ENCODE data around the gene CEP128.

CEP128 gene

DNA sequence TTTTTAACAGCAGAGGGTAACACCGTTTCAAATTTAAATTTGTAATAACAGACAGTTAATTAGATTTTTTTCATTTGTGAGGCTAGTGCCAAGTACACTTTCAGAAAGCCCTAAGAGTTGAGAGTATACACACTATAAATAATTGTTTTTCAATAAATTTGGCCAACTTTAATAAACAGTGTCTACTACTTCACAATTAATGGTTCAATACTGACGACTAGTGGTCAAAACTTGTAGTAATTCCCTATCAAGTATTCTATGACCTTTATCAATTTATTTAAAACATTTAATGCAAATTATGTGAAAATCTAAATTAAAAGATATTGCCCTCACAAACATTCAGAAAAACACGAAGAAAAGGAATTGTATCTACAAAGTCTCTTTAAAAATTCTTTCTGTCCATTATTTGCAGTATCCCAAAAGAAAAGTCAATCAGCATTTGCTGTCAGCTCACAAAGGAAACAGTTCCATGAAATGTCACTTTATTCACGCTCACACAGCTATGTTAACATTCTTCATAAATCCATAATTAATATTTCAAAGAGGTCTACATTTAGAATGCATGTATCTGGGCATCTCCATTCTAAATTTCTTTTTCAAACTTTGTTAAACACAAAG is 91.2 kb downstream of the CEP128 start:
- TF ChIP-seq, protein P1, sequence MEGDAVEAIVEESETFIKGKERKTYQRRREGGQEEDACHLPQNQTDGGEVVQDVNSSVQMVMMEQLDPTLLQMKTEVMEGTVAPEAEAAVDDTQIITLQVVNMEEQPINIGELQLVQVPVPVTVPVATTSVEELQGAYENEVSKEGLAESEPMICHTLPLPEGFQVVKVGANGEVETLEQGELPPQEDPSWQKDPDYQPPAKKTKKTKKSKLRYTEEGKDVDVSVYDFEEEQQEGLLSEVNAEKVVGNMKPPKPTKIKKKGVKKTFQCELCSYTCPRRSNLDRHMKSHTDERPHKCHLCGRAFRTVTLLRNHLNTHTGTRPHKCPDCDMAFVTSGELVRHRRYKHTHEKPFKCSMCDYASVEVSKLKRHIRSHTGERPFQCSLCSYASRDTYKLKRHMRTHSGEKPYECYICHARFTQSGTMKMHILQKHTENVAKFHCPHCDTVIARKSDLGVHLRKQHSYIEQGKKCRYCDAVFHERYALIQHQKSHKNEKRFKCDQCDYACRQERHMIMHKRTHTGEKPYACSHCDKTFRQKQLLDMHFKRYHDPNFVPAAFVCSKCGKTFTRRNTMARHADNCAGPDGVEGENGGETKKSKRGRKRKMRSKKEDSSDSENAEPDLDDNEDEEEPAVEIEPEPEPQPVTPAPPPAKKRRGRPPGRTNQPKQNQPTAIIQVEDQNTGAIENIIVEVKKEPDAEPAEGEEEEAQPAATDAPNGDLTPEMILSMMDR (conservative IDR thresholded peaks at IDR 0.05): peak; percentile 69
- no peak overlapping the region for H3K27ac ChIP-seq

DNA sequence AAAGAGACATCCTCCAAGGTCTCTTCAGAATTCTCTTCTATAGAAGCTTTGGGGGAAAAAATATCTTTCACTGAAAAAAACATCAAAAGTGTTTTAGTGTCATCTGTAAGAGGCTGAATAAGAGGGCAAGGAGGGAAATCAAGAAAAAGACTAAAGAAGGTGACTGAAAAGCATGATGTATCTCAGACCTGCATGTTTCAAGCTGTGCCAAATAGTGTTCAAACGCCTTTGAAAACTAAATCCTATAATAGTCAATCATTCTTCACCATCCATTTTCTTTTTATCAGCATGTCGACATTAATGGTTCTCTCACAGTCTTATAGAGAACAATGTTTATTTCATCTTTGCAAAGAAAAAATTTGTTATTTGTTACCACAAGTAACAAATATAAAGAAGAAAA is 94.5 kb downstream of the CEP128 start:
- TF ChIP-seq, protein P1 (conservative IDR thresholded peaks at IDR 0.05): no peak
- H3K27ac ChIP-seq: no peak overlapping the region

DNA sequence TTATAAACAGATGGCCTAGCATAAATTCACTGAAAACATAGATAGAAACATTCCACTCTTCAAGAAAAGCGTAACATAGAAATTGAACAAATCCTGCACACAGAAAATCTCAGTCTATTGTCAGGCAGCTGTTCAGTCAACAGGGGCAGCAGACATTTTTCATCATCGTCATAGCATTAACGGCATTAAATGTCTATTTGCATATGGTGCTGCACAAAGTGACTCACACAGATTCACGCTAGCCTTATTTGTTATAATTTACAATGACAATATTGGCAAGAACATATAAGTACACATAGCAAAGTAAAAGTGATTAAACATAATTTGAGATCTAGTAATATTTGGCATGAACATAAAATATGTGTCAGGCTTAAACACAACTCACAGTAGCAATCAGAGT is 95.7 kb downstream of the CEP128 start:
- TF ChIP-seq, protein P1 (conservative IDR thresholded peaks at IDR 0.05): no peak
- H3K27ac ChIP-seq: no peak overlapping the region

DNA sequence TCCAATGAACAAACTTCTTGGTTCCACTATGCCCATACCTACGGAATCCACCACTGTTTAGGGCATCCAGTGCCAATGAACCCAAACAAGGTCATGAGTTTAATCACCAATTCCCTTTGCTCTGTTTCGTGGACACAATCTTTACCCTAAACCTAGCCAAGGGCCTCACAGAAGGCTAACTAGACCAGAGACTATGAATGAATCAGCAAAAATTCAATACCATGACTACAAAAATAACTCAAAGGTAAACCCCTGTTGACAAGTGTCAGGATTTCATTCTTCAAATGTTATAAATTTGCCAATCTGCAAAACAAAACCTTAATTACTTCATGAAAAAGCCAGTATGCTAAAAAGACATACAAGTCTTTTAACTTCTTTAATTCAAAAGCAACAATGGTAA is 96.7 kb downstream of the CEP128 start:
- TF ChIP-seq, protein P1 (conservative IDR thresholded peaks at IDR 0.05): no peak
- no peak overlapping the region for H3K27ac ChIP-seq

DNA sequence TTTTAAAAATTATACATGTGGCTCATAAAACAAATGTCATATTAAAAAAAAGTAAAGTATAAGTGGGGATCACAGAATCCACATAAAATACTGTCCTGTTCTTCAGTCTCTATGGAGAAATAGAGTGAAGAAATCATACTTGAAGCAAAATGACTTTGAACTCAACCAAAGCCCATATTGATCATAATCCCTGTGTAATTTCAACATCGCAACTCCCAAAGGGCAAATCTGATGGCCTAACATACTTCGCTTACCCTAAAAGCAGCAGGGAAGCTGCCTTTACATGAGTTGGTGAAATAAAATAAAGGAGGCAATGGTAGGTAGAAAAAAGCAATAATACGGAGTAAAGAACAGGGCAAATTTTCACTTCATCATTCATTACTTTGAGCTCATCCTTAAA is 101.8 kb downstream of the CEP128 start:
- H3K27ac ChIP-seq: no peak overlapping the region
- TF ChIP-seq, protein P1 (conservative IDR thresholded peaks at IDR 0.05): no peak

DNA sequence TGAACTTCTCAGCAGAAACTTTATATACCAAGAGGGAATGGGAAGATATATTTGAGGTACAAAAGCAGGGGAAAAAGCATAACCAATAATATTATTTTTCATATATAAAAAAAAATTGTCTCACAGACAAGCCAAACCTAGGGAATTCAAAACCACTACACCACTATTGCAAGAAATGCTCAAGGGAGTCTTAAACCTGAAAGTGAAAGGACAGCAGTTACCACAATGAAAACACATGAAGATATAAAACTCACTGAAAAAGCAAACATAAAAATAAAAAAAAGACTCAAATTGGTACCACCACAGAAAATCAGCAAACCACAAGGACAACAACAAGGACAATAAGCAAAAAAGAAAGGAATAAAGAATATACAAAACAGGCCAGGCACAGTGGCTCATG is 131.9 kb downstream of the CEP128 start:
- TF ChIP-seq, protein P1 (conservative IDR thresholded peaks at IDR 0.05): no peak

DNA sequence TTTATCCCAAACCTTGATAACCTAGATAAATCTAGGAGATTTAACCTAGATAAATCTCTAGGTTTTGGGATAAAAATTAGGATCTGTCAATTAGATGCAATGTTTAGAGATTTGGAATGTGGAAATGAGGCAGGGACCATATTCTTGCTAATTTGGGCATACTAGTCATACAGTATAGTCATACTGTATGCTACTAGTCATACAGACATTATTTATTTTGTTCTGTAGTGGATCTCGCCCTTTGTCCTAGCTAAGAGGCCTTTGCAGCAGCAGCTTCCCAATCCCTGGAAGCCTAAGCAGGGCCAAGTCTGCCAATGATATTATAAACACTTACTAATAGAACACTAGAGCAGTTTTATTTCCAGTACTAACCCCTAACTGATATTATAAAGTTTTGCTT is 136.4 kb downstream of the CEP128 start:
- H3K27ac ChIP-seq: no peak overlapping the region
- TF ChIP-seq, protein P1 (conservative IDR thresholded peaks at IDR 0.05): no peak

More for the DNA sequence above, 131.9 kb downstream of the CEP128 start:
- no peak overlapping the region for H3K27ac ChIP-seq
